HG03139 (cell line): Measurements from ENCODE around the gene TIAM2.
A peak's percentile ranks its signal among the peaks of the same experiment; 100 is the strongest.
"Not testable (repeated sequence)": the region's sequence is repeated elsewhere in the genome, so short reads cannot be mapped to it uniquely, and the experiment has no call there.

Source experiments
- ATAC-seq: cut with Tn5 transposase; IDR thresholded peaks from one replicate; pipeline ENCODE4 v1.9.1; 2021; ENCODE audit not compliant: unreplicated experiment

The TIAM2 gene

DNA sequence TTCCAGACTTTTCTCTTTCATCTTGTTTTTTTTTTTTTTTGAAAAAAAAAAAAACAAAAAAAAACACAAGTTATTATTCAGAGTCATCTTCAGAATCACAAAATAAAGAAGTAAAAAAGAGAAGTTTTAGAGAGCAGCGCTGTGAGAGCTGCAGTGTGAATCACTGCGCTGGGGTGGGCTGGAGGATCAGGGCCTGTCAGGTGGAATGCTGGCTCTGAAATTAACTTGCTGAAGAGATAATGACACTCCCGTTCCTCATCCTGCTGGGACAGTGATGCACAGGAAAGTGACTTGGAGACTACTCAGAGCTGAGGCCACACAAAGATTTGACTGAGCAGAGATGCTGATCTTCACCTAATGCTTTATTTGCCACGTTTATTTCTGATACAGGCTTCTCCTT is 226.0 kb downstream of the TIAM2 start:
- ATAC-seq = no peak

DNA sequence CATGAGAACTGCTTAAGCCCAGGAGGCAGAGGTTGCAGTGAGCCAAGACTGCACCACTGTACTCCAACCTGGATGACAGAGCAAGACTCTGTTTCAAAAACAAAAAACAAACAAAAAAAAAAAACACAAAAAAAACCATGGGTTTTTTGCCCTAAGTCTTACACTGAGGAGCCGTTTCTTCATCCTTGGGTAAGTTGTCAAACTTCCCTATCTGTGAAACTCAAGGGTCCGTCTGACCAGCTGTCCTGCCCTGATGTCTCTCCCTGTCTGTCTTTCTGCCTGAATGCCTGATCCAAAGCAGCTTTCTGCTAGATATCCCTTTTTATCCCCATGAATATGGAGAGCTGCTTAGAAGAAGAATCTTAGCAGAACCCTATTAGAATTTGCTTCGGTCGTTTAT is 227.4 kb downstream of the TIAM2 start:
- no peak for ATAC-seq

DNA sequence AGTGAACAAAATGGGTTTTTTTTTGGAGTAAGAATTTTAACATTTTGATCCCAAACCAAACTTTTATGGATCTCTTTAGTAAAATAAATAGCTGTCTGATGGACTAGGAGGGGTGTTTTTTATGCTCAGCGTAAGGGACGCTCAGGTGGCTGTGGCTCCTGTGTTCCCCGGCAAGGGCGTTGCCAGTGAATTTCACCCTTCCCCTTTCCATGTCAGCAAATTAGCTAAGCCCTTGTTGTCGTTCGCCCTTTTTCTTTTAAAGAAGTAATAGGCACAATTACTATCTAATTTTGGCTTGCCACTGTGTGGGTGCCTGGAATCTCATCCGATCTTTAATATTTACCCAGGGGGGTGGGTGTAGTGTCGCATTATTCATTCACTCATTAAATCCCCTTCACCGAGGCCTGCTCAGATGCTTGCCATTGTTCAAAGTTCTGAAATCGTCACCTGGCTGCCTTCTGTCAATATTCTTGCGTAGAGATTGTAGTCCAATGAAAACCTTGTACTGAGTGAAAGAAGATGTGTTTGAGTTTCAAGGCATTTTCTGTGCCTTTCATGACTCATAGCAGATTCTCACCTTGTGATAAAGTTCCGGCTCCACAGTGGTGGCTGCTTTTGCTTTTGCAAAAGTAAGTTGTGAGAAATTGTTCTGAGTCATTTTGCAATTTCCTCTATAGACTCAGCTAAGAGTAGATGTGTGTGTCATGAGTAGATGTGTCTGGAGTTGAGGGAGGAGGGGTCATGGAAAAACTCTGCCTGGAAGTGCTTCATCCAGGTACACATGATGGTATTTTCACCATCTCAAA is 228.7 kb downstream of the TIAM2 start:
- peak; percentile 97 for ATAC-seq

DNA sequence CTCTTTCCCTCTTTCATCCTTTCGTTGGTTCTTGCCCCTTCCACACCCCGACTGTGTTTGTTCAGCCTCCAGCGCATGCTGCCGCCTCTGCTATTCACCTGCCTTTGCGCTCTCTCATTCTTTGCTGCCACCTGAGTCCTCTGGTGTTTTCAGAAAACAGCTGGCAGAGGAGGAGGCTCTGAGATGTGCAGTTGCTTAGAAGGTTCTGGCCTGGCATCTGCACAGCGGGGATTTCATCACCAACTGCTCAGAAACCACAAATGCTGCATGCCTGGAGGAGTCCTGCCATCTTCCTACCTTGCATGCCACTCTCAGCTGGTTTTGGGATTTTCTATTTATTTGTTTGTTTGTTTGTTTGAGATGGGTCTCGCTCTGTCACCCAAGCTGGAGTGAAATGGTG is 229.5 kb downstream of the TIAM2 start:
- ATAC-seq = no peak

DNA sequence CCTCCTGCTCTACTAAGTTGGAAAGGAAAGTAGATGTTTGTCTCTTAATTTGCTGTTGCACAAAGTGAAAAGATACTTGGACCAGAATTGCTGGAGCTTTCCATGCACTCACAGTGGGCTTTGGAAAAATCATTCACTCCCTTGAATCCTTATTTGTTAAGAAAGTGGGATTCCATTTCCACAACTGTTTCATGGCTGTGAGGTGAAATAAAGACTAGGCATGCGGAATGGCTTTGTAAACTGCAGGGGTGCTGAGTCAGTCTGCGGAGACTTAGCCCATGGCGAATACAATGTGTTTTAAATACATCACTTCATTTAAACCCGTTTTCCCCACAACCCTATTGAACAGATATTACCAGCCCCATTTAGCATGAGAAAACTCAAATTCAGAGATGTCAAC is 231.9 kb downstream of the TIAM2 start:
- no peak for ATAC-seq

DNA sequence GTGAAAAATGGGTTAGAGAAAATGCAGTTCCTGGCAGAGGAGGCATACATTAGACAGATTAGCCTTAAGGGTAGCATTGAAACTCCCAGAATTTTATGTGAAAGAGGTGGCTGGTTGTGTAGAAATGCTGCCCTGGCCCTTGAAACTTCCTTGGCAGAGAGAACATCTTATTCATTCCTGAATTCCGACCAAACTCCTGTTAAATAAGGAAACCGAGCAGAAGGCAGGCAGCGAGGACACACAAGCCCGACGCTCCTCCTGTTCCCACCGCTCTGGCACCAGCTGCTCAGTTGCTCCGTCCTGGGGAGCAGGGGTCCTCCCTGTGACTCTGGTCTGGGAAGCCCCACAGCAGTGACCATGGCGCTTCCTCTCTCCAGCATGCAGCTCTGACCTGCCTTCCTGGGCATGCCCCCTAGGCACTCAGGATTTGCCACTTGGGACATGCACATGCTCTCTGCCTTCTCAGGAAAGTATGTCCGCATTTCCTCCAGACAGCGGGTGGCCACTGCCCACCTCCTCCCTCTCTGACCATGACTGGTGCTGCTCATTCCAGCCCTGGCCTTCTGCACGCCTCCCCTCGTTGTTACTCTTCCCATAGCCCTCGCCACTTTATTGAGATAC is 233.5 kb downstream of the TIAM2 start:
- ATAC-seq = no peak

DNA sequence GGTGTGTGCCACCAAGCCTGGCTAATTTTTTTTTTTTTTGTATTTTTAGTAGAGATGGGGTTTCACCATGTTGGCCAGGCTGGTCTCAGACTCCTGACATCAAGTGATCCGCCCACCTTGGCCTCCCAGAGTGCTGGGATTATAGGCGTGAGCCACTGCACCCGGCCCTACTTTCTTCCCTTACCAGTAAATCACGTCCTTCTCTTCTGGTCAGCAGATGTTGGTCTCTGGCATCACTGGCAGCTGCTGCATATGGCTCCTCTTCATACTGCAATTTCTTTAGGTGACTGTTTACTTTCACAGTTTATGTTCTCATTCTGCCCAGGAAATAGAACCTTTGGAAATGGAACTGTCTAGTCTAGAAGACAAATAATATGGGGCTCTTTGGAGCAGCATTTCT is 235.9 kb downstream of the TIAM2 start:
- not testable (repeated sequence) for ATAC-seq

DNA sequence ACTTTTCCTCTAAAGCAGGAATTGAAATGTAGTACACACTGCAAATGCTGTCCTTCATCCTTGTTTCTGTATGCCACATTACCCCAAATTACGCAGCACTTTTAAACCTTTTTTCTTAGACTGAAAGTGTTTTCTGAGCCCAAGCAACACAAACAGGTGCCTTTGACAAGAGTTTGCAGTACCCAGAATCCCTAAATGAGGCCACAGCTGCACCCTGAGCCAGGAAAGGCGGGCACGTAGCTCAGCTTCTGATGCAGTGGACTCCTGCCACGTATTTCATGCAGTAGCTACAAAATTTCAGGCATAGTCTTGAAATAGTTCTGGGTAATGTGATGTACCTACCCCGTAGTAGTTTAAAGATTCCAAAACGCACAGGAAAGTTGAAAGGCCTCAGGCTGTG is 237.7 kb downstream of the TIAM2 start:
- no peak for ATAC-seq

DNA sequence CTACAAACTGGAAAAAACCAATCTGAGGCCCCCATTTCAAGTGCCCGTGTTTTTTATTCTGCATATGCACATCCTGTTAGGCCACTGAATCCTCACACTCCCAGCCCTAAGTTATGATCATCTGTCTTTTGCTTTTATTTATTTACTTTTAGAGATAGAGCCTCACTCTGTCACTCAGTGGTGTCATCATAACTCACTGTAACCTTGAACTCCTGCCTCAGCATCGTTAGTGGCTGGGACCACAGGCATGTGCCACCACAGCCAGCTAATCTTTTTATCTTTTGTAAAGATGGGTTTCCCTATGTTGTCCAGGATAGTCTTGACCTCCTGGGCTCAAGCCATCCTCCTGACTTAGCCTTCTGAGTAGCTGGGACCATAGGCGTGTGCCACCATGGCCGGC is 239.1 kb downstream of the TIAM2 start:
- ATAC-seq = no peak

DNA sequence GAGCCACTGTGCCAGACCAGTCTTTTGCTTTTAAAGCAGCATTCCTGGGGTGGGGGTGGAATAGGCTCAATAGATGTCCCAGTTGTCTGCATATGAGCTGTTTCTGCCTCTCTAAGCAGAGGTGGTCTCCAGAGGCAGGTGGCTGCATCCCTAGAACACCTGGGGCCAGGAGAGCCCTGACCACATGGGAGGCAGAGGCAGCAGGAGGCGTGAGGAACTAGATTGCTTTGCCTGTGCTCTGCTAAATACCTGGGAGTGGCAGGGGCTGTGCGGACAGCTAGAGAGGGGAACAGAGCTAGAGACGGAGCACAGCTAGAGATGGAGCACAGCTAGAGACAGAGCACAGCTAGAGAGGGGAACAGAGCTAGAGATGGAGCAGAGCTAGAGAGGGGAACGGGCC is 239.6 kb downstream of the TIAM2 start:
- no peak for ATAC-seq

DNA sequence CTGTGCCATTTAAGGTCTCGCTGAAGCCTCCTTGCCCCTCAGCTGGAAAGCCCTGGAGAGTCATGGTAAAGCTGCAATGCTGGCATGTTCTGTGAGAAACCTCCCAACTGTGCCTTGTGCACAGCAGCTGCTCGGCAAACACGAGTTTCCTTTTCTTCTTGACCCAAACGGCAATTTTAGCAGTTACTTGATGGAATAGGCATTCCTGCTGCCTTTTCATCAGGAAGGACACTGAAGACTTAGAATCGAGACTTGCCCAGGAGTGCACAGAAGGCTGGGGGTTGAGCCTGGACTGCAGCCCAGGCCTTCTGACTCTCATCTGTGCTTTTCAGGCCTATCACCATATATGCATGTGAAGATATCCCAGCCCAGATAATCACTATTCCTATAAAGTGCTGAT is 240.0 kb downstream of the TIAM2 start:
- no peak for ATAC-seq

DNA sequence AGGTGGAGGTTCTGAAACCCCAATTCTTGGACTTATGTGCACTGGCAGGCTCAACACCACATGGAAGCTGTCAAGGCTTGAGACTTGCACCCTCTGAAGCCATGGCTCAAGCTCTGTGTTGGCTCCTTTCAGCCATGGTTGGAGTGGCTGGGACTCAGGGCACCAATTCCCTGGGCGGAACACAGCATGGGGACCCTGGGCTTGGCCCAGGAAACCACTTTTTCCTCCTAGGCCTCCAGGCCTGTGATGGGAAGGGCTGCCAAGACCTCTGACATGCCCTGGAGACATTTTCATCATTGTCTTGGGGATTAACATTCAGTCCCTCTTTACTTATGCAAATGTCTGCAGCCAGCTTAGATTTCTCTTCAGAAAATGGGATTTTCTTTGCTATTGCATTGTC is 242.5 kb downstream of the TIAM2 start:
- no peak for ATAC-seq

DNA sequence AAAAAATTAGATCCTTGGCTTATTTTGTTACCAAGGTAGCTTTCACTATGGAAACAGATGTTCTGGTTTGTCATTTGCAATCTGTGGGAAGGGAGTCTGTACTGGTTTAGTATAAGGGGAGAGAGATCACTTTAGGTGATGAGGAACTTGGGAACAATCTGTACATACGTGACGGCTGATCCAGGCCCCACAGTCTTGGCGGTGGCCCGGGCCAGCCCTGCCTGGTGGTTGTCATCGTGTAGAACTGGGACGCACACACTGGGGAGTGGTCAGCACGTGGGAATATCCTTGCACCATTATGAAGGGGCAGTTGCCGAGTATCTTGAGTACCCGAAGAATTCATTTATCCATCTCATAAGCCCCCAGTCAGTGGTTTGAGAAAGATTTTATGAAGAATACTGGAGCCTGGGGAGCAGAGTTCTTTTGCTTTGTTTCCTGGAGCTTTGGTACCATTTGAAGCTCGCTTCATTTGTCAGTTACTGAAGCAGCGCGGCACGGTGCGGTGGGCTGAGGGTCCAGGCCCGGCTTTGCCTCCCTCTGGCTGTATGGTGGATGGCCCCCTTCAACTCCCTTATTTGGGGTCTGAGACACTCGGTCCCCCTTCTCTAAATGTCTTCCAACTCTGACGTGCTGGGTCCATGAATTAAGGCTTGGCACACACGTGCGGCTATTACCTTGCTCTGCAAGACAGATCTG is 245.9 kb downstream of the TIAM2 start:
- no peak for ATAC-seq

DNA sequence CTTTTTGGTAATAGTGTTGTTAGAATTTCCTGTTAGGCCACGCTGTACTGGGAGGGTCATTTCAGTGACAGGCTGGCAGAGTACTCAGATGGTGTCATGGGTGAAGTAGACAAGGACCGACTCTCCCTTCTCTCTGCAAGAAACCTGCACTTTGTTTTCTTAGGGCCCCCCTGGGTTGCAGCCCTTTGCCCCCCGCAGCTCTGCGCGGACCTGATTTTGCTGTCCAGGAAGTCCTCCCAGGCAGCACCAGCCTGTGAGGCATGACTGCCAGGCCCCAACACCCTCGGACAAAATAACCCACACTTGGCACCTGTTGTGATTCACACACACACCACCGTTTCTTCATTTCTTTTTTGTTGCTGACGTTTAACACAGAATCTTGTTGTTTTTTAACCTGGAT is 246.9 kb downstream of the TIAM2 start:
- ATAC-seq = no peak

DNA sequence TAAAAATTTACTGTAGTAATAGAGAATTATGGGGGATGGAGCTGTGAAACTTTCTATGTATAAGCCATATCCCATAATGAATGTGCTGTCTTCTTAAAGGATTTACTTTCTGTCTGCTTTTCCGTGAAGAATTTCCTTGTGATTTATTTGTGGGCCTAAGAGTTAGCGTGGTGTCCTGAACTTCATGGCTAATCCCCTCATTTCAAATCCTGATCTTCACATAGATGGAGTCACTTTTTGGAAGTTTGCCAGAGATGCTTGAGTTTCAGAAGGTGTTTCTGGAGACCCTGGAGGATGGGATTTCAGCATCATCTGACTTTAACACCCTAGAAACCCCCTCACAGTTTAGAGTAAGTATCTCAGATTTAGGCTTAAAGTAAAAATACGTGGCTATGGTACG is 249.3 kb downstream of the TIAM2 start:
- ATAC-seq = no peak

DNA sequence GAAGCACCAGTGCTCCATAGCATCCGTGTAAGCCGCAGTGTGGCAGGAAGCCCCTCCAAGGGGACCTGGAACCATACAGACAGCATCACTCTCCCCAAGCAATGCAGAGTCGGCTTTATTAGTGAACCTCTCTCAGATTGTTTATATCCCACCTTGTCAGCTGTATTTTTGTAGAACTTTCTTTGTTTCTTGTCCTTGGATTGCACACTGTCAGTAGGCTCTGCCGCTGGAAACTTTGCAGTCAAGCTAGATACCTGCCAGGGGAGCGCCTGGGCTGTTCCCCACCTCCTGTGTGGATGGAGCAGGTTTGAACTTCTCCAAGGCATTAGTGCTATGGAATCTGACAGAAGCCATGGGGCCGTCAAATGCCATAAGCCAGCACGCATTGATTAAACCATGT is 250.1 kb downstream of the TIAM2 start:
- no peak for ATAC-seq

DNA sequence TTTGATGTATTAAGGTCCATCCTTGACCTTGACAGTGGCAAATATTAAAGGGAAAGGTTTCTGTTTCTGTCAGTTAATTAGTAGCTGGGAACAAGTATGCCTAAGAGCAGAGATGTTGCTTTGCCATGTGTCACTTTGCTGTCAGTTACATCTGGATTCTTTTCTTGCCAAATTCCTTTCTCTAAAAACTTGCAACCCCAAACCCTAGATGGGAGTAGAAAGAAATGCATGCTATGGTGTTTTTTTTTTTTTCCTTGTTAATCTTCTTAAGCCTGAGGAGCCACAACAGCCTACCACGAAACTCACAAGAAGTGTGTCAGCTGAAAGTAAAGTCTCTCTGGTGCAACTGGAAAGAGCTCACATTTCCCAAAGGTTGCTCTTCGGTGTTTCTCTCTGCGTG is 250.7 kb downstream of the TIAM2 start:
- no peak for ATAC-seq

DNA sequence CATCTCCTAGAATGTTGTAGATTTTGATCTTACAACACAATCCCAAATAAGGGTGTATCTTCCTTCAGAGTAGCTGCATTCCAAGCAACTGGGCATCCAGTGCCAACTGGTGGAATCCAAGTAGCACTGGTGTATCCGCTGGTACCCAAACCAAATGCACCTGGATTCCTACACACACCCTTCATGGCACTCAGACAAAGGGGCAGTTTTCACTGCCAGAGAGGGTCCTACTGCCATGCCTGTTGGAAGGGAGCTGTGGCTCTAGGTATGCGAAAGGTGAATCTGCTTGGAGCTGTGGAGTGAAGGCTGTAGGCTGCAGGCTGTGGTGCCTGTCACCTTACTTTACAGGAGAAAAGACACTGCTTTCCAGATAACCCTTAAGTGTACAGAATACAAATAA is 251.7 kb downstream of the TIAM2 start:
- ATAC-seq = no peak

DNA sequence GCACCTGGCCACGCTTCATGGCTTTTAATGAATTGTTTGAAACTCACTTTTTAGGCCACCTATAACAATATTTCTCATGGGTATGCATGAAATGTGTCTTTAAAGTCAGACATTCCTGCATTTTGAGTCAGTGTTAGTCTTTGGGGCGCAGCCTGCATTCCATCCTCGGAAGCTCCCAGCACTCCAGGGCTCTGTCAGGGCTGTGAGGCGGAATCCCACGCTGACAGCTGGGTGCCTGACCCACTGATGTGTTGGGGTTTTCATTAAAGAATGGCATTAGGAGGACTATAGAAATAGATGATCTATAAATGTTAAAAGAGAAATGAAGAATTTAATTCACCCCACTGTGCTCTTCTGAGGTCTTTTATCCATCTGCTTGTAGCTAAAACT is 252.5 kb downstream of the TIAM2 start:
- ATAC-seq = no peak

DNA sequence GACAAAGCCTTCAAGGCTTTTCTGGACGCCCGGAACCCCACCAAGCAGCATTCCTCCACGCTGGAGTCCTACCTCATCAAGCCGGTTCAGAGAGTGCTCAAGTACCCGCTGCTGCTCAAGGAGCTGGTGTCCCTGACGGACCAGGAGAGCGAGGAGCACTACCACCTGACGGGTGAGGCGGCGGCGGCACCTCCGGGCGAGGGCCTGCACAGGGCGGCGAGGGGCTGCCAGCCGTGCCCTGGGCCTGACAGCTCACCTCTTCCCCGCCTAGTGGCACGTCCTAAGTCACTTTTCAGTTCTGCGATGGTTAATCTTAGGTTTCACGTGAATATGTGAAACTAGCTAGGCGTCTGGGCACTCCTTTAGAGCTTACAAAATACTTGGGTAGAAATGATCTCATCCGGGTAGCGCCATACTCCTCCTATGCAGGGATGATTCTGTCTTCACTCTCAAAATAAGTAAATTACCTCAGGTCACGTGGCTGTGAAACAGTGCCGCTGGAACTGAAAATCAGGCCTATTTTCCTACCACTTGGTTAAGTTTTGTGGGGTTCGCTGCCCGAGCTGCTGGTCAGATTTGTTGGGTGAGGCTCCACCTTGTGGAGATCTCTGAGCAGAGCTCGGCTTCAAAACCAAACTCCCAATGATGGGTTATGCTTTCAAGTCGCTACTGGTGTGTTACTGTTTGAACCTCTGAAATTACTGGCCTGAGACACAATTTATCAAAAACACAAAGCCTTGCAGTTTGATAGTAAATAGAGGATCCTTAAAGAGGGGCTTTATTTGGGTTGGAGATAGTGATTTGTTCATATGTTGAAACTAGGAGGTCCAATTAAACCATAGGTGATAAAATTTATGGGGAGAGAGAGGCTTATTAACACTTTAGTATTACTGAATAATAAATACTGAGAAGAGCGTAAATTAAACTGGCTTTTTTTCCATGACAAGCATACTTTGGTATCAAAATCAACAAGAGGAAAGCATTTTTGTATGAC is 253.2 kb downstream of the TIAM2 start:
- ATAC-seq = no peak
